Endometrial microvascular endothelial cells (primary cell): ENCODE data around the gene SHANK2. TPM values are rescaled to one million over a fixed set of nuclear protein-coding genes. Genes with fewer than 3 reads are reported as not detected.

Experiments used
- in situ Hi-C: cut with HindIII; loops from 2 replicates; pipeline ENCODE4 v1.10.0; 2017; ENCODE audit warnings: low sequenced_read_pairs, low pct_unique_long_range_greater_than_20kb; ENCODE audit errors: inconsistent ontology term
- total RNA-seq: library from RNA; depleted of rRNA; stranded (reverse); fragments of >200 nt; gene quantifications from one replicate; pipeline ENCODE4 v1.2.3, GENCODE V29; 2015; ENCODE audit errors: inconsistent ontology term

SHANK2 gene
- not detected for total RNA-seq

DNA sequence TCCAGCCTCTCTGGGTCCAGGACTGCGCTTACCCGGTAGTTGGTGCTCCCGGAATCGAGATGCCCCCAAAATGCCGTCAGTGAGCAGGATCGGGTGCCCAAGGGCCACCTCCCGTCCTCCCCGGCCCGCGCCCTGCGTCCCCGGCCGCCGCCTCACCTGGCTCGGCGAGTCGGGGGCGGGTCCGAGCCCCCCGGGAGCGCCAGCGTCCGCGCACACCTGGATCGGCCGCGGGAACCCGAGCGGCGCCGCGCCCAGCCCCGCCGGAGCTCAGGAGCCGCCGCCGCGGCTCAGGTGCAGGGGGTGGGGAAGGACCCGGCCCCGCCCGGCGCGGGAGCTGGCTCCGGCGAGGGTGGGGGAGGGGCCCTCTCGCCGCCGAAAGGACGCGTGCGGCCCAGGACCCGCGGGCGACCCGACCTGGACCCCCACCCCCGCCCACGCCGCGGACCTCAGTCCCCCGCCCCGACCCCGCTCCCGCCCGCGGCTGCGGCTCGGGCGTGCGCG, at the start of gene SHANK2:
TSS of gene SHANK2 (minus strand) at position 309 of the 501 bp plus-strand sequence. CDS start 105,251 bp downstream, outside the sequence.
- in situ Hi-C loops, result no loop called here

DNA sequence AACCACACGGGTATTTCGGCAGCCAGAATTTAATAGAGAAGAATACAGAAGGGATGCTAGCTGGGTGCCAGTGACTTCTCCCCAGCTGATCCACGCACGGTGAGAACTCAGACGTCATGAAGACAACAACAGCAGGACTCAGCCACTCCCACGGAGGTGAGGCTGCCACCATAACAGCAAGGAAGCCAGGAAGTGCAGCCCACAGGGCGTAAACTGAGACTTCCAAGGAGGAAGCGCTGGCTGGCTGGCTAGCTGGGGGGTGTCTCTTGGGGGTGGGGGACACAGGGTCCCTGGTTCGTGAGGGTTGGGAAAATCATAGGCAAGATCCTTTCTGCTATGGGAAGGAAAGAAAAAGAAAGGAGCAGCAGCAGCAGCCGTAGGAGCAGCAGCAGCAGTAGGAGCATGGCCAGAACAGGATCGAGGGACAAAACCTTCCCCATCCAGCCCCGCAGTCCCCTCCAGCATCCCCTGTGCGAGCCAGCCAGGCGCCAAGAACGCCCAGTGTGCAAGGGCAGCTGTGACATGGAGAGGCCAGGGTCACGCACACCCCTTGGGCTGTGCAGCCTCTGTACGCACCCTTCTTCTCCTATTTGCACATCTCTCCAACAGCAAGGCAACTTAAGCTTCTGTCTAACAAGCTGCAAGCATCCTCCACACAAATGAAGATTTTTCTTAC, 49.6 kb upstream of the SHANK2 start:
- in situ Hi-C loops, result no loop called here

DNA sequence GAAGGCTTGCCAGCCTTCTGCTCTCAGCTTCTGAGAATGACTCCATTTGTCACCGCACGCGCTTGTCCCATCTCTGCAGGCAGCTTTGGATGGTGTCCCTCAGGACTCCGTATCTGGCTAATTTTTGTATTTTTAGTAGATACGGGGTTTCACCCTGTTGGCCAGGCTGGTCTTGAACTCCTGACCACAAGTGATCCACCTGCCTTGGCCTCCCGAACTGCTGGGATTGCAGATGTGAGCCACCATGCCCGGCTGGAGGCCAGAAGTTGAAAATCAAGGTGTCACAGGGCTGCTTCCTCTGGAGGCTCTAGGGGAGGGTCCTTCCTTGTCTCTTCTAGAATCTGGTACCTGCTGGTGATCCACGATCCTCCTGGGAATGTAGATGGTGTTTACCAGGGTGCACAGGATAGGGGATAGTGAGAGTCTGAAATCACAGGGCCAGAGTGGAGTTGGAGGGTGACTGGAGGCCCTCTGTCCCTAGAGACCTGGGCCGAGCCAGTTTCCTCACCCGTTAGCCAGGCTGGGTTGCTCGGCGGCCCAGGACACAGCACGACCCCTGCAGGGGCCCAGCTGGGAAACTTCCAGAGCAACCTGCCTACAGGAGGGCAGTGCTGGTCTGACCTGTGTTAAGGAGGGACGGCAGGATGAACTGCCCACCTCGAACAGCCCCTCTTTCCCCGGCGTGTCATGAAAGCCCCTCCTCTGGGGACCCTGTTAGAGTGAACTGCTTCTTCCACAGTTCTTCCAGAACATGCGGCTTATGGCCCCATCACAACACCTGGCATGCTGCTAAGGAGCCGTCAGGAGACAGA, 48.9 kb upstream of the SHANK2 start:
- in situ Hi-C loops, result no loop called here

DNA sequence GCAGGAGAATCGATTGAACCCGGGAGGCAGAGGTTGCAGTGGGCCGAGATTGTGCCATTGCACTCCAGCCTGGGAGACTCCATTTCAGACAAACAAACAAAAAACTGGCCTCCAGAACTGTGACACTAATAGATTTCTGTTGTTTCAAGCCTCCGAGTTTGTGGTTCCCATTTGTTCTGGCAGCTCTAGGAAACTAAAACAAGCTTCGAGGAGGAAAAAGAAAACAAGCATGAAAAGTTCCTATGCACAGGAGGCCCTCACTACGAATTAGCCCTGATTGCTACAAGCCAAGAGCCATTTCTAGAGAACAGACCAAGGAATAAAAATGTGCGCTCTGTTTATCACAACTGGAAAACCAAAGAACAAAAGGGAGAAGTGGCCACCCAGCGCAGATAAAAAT, 47.8 kb upstream of the SHANK2 start:
- in situ Hi-C loops, result no loop called here

DNA sequence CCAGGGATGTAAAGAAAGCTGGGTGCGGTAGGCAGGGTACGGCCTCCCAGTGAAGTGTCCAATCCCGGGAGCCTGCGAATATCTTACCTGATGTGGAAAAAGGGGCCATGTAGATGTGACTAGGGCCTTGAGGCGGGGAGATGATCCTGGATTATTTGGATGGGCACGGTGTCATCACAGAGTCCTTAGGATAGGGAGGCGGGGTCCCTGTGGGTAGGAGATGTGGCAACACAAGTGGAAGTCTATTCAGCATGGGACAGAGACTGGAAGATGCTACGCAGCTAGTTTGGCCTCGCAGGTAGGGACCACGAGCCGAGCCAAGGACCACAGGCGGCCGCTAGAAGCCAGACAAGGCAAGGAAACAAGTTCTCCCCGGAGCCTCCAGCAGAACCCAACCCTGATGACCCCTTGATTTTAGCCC, 46.4 kb upstream of the SHANK2 start:
- in situ Hi-C loops, result no loop called here

DNA sequence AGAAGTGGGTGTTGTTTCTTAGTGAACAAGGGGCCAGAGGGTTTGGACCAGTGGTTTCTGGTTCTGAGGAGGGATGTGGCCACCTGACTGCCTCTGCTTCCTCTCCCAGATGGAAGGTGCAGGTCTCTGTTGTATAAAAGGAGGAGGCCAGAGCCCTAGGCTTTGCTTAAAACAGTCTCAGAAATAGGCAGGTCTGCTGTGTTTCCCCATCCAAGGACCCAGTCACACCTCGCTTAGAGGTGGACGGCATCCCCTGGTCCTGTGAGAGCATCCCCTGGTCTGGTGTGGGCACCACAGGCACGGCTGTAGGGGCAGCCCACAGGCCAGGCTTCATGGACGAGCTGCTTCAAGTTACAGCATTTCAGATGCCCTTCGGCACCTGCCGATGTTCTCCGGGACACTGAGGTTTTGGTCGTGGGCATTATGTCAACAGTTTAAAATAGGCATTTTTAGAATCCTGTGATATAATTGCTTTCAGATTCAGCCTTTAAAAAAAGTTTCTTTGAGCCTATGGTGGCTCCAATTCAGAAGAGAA, 45.7 kb upstream of the SHANK2 start:
- in situ Hi-C loops, result no loop called here

DNA sequence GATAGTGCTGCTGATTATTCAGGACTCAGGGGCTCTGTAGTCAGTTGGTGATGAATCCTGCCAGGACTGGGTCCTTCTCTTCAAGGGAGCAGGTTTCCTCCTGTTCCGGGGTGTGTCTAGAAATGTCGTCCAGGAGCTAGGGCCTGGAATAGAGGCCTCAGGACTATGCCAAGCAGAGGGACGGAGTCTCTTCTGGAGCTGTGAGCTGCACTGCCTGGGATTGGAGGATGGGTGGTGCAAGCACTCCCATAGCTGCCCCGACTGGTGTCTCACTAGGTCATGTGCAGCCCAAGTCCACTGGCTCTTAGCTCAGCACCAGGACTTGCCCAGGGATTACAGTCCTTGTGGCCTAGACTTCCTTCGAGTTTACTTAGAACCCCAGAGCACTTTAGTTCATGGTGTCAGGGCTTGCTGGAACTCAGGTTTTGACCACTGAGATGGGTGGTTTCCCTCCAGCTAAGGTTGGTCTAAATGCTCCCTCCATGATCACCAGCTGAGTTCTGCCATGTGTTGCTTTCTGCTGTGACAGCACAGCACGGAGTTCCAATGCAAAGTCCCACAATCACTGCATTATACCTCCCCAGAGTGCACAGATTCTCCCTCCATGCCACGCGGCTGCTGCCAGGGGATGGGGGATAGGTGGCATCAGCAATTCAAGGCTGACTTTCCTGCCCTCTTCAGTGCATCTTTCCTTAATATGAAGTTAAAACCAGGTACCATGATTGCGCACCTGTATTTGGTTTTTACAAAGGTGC, 42.6 kb upstream of the SHANK2 start:
- in situ Hi-C loops, result no loop called here

DNA sequence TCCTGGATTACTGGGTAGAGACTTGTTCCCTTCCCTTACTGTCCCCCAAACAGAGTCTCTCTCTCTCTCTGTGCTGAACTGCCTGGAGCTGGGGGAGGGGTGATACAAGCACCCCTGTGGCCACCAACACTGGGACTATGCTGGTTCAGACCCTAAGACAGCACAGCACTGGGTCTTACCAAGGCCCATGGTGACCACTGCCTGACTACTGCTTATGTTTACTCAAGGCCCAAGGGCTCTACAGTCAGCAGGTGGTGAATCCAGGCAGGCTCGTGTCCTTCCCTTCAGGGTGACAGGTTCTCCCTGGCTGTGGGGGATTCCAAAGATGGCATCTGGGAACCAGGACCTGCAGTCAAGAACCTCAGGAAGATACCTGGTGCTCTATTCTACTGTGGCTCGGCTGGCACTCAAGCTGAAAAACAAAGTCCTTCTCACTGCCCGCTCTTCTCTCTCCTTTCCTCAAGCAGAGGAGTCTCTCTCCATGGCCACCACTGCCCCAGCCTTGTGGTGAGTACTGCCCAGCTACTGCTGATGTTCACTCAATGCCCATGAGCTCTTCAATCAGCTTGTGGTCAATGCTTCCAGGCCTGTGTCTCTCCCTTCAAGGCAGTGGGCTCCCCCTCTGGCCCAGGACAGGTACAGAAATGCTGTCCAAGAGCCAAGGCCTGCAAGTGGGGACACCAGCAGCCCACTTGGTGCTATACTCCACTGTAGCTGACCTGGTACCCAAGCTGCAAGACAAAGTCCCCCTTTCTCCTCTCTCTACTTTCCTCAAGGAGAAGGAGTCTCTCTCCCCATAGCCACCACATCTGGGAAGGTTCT, 41.8 kb upstream of the SHANK2 start:
- in situ Hi-C loops, result no loop called here

DNA sequence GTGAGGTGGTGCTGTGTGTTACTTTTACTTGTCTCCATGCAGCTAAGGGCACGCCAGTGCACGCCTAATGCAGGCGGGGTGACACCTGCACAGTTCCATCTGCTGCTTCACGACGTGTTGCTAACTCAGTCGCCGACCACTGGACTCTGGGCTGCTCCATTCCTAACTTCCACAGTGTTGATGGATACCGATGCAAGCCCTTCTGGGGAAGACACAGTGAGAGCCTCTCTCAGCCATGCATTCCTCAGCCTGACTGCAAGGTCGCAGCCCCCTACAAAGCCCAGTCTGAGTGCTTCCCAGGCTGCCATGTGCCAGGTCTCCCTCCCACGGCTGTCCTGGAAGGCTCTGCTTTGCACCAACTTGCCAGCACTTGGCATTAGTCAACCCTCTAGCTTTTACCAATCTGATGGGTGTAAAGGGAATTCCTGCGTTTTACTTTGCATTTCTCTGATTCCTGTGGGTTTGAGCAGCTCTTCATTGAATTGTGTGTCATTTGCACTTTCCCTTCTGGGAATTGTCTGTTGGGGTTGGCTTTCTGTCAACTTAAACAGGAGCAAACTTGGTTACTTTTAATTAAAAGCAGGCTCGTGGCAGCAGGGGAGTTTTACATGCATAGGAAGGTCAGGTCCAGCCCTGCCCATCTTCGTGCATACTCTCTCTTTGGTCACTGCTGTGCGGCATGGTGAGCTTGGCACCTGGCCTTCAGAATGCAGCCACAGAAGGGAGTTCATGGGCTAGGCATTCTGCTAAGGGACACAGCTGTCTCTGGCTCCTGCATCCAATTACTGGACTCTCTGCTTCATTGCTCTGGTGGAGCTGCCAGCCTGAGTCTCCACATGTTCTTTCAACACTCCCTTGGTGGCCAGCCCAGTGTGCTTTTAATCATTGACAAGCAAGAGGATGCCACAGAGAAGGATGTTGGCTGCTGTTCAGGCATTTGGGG, 34.6 kb upstream of the SHANK2 start:
- in situ Hi-C loops, result no loop called here

DNA sequence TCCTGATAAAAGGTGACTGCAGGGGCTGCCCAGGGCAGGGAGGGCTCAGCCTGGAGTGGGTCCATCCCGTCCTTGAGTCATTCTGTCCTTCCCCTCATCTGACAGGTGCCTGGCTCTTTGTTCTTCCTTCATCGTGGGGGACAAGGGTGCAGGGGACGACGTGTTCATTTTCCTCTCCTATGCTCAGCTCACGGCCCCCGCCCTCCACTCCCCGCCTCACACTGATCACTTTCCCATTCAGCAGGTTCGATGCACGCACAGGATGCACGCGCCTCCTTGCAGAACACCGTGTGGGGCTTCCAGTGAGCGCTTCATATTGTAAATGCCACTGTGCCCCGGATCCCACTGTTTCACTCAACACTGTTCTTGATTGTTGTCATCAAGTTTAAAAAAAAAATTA, 32.7 kb upstream of the SHANK2 start:
- in situ Hi-C loops, result no loop called here

DNA sequence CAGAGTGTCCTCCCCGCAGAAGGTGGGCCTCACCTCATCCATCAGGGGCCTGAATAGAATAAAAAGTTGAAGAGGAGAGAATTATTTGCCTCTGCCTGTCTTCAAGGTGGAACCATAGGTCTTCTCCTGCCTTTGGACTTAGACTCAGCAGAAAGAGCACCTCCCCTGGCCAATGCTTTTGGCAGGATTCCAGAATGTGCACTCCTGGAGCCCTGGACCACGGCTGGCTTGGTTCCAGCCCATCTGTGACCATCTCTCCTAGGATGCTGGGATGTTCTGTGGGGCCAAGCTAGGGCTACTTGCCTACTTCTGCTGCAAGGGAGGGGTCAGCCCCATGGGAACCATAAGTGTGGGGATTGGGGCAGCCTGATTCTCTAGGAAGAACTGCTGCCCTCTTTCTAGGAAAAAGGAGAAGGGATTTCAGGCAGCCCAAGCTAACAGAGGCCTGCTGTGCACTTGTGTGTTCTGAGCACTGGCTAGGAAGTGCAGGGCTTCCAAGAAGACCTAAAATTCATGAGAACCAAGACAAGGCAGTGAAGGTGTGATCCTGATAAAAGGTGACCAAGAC, 32.2 kb upstream of the SHANK2 start:
- in situ Hi-C loops, result no loop called here

DNA sequence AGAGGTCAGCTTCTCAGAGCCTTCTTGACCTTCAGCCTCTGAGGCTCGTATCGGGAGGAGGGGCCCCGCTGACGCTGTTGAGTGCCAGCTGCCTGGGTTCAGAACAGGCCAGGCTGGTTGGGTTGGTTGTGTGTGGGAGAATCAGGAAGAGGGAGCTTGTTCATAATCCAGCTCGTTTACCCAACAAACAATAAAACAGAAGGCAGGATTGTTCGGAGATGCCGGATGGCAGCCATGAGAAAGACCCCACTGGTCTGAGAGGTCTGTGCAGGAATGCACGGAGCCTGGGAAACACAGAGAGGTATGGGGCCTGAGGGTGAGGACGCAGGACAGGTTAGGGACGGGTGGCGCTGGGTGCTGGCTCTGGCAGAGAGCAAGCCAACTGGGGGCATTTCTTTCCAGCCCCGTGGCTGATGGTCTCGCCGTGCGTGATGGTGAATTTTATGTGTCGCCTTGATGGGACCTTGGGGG, 31.6 kb upstream of the SHANK2 start:
- in situ Hi-C loops, result no loop called here

DNA sequence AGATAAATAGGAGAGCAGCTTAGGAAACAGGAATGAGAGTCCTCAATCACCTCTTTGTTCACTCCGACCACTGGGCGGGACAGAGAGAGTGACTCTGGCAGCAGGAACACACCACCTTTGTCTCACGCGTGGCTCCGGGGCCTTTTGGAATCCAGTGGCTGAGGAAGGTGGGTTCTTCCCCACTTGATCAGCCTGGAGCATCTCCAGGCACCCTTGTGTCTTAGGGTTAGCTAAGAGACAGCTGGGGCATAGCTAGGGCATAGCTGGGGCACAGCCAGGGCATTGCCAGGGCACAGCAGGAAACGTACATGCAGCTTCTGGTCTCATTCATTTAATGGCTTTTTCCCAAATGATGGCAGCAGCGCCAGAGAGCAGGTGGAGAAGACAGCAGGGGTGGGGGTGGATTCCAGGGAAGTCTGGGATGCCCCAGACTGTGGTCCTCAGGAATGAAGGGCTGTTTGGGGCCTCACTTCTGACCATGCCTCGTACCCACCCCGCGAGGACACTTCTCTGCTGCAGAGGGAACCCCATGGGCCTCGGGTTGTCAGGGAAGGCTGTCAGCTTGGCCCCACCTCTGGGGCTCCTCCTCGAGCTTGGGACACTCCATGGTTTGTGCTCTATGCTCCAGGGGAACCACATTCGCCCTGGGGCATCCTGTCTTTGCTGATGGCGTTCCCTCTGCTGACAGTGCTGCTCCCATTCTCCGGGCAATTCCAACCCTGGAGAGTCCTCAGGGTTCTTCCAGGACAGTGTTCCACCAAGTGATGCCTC, 30.4 kb upstream of the SHANK2 start:
- in situ Hi-C loops, result no loop called here

DNA sequence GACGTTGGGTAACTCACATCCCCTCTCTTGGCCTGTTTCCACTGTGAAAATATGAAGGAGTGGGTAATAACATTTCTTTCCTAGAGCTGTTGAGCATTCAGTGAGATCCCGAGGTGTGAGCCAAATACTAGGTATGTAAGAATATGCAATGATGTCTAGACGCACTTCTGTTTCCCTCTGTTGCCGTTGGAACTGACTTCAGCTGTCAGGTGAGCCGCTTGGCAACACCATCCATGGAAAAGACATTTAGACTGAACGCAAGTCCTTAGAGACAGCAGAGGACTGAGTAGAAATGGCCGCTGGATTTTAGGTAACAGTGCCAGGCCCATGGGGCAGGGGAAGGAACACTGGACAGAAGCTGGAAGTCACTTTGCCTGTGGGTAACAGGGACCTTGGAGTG, 29.5 kb upstream of the SHANK2 start:
- in situ Hi-C loops, result no loop called here

DNA sequence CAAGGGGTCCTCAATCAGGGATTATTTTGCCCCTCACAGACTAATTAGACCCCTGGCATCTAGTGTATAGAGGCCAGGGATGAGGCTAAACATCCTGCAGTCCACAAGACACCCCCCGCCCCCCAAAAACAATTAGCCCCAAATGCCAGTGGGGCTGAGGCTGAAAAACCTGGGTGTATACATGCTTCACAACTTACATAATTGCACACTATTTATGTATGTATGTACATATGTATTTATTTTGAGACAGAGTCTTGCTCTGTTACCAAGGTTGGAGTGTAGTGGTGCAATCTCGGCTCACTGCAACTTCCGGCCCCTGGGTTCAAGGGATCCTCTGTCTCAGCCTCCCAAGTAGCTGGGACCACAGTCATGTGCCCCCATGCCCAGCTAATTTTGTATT, 28.8 kb upstream of the SHANK2 start:
- in situ Hi-C loops, result no loop called here

DNA sequence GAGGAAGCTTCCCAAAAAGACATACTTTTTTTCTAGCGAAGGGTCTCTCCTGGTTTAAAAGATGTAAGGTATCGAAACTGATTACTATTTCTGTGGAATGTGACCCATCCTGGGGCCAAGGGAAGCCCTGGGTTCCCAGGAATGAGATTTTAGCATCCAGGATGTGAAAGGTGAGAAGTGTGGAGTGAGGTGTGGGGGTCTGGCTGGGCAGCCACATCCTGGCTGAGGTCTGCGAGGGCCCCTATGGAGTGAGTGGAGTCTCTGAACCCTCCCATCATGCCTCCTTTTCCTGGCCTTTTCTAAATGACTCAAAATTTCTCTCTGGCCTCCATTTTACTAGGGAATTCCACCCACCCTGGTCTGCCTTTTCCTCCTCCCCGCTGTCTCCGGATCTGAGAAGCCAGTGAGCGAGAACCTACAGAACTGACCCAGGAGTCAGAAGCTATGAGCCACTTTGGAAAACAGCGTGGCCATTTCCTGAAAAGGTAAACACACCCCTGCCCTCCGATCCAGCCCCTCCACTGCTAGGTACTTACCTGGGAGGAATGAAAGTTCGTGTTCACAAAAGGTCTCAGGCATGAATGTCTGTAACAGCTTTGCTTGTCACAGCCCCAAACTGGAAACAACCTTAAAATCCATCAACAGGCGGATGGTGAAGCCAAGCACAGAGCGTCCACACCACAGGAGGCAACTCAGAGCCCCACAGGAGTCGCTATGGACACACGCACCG, 27.7 kb upstream of the SHANK2 start:
- in situ Hi-C loops, result no loop called here
